Smooth muscle cell (in vitro differentiated cells): ENCODE data around the gene CLIP2. TPM values are rescaled to one million over a fixed set of nuclear protein-coding genes. Genes with fewer than 3 reads are reported as not detected.

ENCODE experiments used
- DNase-seq: peaks from one replicate; lab custom pipeline; 2025; ENCODE audit not compliant: unreplicated experiment; lab: John Stamatoyannopoulos, UW
- H2AFZ ChIP-seq: fragments of 200-600 bp; sonication (generic); 2 replicates; pipeline ENCODE4 v1.6.0; 2016; ENCODE audit warnings: antibody characterized with exemption, low read depth, mild to moderate bottlenecking
- H3F3A ChIP-seq: fragments of 200-600 bp; sonication (generic); 2 replicates; pipeline ENCODE4 v1.6.0; 2017; ENCODE audit warnings: antibody characterized with exemption, low read depth
- H3K27ac ChIP-seq: fragments of 200-600 bp; sonication (generic); 2 replicates; pipeline ENCODE4 v1.5.1; 2016; ENCODE audit warnings: low read depth, mild to moderate bottlenecking
- H3K27me3 ChIP-seq: fragments of 200-600 bp; sonication (generic); 2 replicates; pipeline ENCODE4 v1.6.1; 2016; ENCODE audit warnings: low read depth, mild to moderate bottlenecking
- H3K36me3 ChIP-seq: fragments of 200-600 bp; sonication (generic); 2 replicates; pipeline ENCODE4 v1.5.1; 2016; ENCODE audit warnings: low read depth
- H3K4me1 ChIP-seq: fragments of 200-600 bp; sonication (generic); 2 replicates; pipeline ENCODE4 v1.5.1; 2016; ENCODE audit warnings: low read depth
- H3K4me2 ChIP-seq: fragments of 200-600 bp; sonication (generic); 2 replicates; pipeline ENCODE4 v1.6.0; 2016; ENCODE audit warnings: mild to moderate bottlenecking
- H3K4me3 ChIP-seq: fragments of 200-600 bp; sonication (generic); 2 replicates; pipeline ENCODE4 v1.5.1; 2016; ENCODE audit warnings: mild to moderate bottlenecking
- H3K79me2 ChIP-seq: fragments of 200-600 bp; sonication (generic); 2 replicates; pipeline ENCODE4 v1.6.0; 2016; ENCODE audit warnings: low read depth, mild to moderate bottlenecking
- H3K9ac ChIP-seq: fragments of 200-600 bp; sonication (generic); 2 replicates; pipeline ENCODE4 v1.6.0; 2016; ENCODE audit warnings: low read depth
- H3K9me3 ChIP-seq: fragments of 200-600 bp; sonication (generic); replicated peaks from 2 replicates; pipeline ENCODE4 v1.5.1; 2016; ENCODE audit warnings: low read depth
- H4K20me1 ChIP-seq: fragments of 200-600 bp; sonication (generic); 2 replicates; pipeline ENCODE4 v1.6.0; 2016; ENCODE audit warnings: low read depth
- WGBS: methylation state at CpG from one replicate; pipeline ENCODE4 v1.1.7; 2016; ENCODE audit warnings: low lambda C conversion rate; 5-methylcytosine and 5-hydroxymethylcytosine counted together
- polyA plus RNA-seq: library from polyadenylated mRNA; unstranded; fragments of >200 nt; fragmentation: Nextera tagmentation; extraction: Ambion mirVana; gene quantifications from 2 replicates; pipeline ENCODE4 v1.2.1, GENCODE V29; 2016
- total RNA-seq: library from RNA; depleted of rRNA; stranded (reverse); fragments of >200 nt; gene quantifications from 2 replicates; pipeline ENCODE4 v1.2.3, GENCODE V29; 2014
- TF ChIP-seq, protein P1 (sequence below): fragments of 200-600 bp; sonication (generic); IDR thresholded peaks from 2 replicates; pipeline ENCODE4 v1.5.1; 2017; ENCODE audit warnings: borderline replicate concordance, mild to moderate bottlenecking, antibody characterized with exemption; ENCODE audit not compliant: insufficient read depth, poor library complexity, severe bottlenecking

CLIP2 gene
- total and polyA plus RNA-seq, 2 experiments from 2014 or later = 12.1 to 23.3 TPM

GRCh38 chr7:74287303-74288033, 1.7 kb upstream of the CLIP2 start:
- H3K79me2 ChIP-seq = peaks cover 31% of the 10 kb centered on the region
- no peaks in the 10 kb centered on the region for H3K36me3 ChIP-seq
- no peak overlapping the region for H3K4me2 ChIP-seq
- H2AFZ ChIP-seq = no peak overlapping the region
- WGBS = 89% methylated on average over 7 of the region's 7 CpGs
- no peak for DNase-seq
- no peak overlapping the region for H3K4me3 ChIP-seq
- H3K4me1 ChIP-seq = no peaks in the 10 kb centered on the region
- peaks cover 25% of the 10 kb centered on the region for H4K20me1 ChIP-seq
- no peak overlapping the region for H3K27ac ChIP-seq
- H3K9ac ChIP-seq = no peak overlapping the region
- TF ChIP-seq, protein P1, sequence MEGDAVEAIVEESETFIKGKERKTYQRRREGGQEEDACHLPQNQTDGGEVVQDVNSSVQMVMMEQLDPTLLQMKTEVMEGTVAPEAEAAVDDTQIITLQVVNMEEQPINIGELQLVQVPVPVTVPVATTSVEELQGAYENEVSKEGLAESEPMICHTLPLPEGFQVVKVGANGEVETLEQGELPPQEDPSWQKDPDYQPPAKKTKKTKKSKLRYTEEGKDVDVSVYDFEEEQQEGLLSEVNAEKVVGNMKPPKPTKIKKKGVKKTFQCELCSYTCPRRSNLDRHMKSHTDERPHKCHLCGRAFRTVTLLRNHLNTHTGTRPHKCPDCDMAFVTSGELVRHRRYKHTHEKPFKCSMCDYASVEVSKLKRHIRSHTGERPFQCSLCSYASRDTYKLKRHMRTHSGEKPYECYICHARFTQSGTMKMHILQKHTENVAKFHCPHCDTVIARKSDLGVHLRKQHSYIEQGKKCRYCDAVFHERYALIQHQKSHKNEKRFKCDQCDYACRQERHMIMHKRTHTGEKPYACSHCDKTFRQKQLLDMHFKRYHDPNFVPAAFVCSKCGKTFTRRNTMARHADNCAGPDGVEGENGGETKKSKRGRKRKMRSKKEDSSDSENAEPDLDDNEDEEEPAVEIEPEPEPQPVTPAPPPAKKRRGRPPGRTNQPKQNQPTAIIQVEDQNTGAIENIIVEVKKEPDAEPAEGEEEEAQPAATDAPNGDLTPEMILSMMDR = no peak
- H3K9me3 ChIP-seq = no peaks in the 10 kb centered on the region
- H3F3A ChIP-seq = no peaks in the 10 kb centered on the region
- H3K27me3 ChIP-seq = no peaks in the 10 kb centered on the region

GRCh38 chr7:74288034-74288881, 949 bp upstream of the CLIP2 start:
- peak overlapping the region; percentile 87 for H3K4me2 ChIP-seq
- H3K9me3 ChIP-seq = no peaks in the 10 kb centered on the region
- peaks cover 33% of the 10 kb centered on the region for H4K20me1 ChIP-seq
- H3K9ac ChIP-seq = no peak overlapping the region
- no peaks in the 10 kb centered on the region for H3K36me3 ChIP-seq
- TF ChIP-seq, protein P1 = no peak
- peaks cover 39% of the 10 kb centered on the region for H3K79me2 ChIP-seq
- H2AFZ ChIP-seq = peak overlapping the region; percentile 83
- DNase-seq = no peak
- H3K27me3 ChIP-seq = no peaks in the 10 kb centered on the region
- H3K4me3 ChIP-seq = peak overlapping the region; percentile 93
- WGBS = 43% methylated on average over 20 of the region's 20 CpGs
- no peak overlapping the region for H3K27ac ChIP-seq
- no peaks in the 10 kb centered on the region for H3F3A ChIP-seq
- H3K4me1 ChIP-seq = no peaks in the 10 kb centered on the region

DNA sequence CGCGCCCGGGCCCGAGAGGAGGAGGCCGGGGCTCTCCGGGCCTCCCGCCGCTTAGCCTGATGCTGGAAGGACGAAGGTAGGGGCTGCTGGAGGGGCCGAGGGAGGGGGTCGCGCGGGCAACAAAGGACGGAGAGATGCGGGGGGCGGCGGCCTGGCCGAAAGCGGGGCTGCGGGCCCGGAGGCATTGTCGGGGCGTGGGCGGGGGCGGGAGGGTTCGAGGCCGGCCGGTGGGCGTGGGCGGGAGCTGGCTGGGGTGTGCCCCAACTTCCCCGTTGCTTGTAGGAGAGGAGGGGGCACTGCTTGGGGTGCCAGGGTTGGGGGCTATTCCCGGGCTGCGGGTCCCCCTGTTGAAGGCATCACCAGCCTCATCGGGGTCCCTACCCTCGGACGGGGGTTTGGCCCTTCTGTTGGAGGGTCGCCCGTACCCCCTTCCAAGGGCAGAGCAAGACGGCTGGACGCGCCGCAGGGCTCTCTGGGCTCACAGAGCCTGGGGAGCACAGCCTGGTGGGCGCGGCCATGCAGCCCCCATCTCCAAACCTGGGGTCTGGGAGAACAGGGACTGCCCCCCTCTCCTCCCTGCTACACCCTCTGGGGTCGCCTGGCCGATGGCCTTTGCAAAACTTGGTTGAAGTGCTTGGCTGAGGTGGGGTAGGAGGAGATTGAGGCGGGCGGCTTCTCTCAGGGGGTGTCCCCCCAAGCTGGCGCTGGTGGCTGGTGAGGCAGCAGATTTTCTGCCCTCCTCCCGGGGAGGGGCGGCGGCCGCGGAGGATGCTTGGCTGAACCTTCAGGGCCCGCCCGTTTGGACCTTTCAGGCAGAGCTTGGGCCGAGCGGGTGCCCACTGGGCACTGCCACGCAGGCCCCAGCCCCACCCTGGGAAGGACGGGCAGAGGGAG, 699 bp downstream of the CLIP2 start:
- H3K79me2 ChIP-seq = peaks cover 54% of the 10 kb centered on the region
- TF ChIP-seq, protein P1 = no peak
- no peaks in the 10 kb centered on the region for H3K27me3 ChIP-seq
- H3K9me3 ChIP-seq = no peaks in the 10 kb centered on the region
- H3K4me1 ChIP-seq = no peaks in the 10 kb centered on the region
- peak overlapping the region; percentile 90 for H3K9ac ChIP-seq
- no peaks in the 10 kb centered on the region for H3K36me3 ChIP-seq
- DNase-seq = no peak
- peak overlapping the region; percentile 66 for H2AFZ ChIP-seq
- H3K4me2 ChIP-seq = peak overlapping the region; percentile 98
- H3K4me3 ChIP-seq = peak overlapping the region; percentile 93
- H4K20me1 ChIP-seq = peaks cover 49% of the 10 kb centered on the region
- WGBS = 4% methylated on average over 42 of the region's 60 CpGs
- no peak overlapping the region for H3K27ac ChIP-seq
- H3F3A ChIP-seq = no peaks in the 10 kb centered on the region
